Activated CD4-positive, alpha-beta memory T cell treated with anti-CD3 and anti-CD28 coated beads, Interleukin-2, amount 10 ng/mL, durations not matched to agents 7 days and 5 days (primary cell): ENCODE measurements around the gene LRP11. TPM values are rescaled to one million over a fixed set of nuclear protein-coding genes. Genes with fewer than 3 reads are reported as not detected.
"Not testable (repeated sequence)": the region's sequence is repeated elsewhere in the genome, so short reads cannot be mapped to it uniquely, and the experiment has no call there.

Source experiments
- CTCF ChIA-PET: fragments of 350-600 bp; sonication (Branson Sonifier 250); formaldehyde crosslinking; loops from one replicate; lab custom pipeline; 2021; ENCODE audit warnings: antibody characterized with exemption, inconsistent platforms; lab: Charles Lee
- POLR2A ChIA-PET: fragments of 350-600 bp; sonication (Branson Sonifier 250); formaldehyde crosslinking; loops from one replicate; lab custom pipeline; 2021; ENCODE audit warnings: antibody characterized with exemption; lab: Charles Lee
- DNase-seq: peaks from one replicate; pipeline ENCODE4 v3.0.0-alpha.2; 2020
- H3K27ac Mint-ChIP-seq: one replicate; pipeline ENCODE4 v1.8.0; 2021; ENCODE audit warnings: mild to moderate bottlenecking, mixed read lengths
- H3K27me3 Mint-ChIP-seq: one replicate; pipeline ENCODE4 v1.8.0; 2021; ENCODE audit warnings: mixed read lengths
- H3K36me3 Mint-ChIP-seq: one replicate; pipeline ENCODE4 v1.8.0; 2021; ENCODE audit warnings: low read depth, mixed read lengths
- H3K4me1 Mint-ChIP-seq: one replicate; pipeline ENCODE4 v1.8.0; 2021; ENCODE audit warnings: mixed read lengths
- H3K4me3 Mint-ChIP-seq: one replicate; pipeline ENCODE4 v1.8.0; 2021; ENCODE audit warnings: mild to moderate bottlenecking, mixed read lengths
- H3K9me3 Mint-ChIP-seq: one replicate; pipeline ENCODE4 v1.8.0; 2021; ENCODE audit warnings: mixed read lengths
- total RNA-seq, 2 experiments: library from RNA; stranded (reverse); gene quantifications; one replicate each; pipeline ENCODE4 v1.2.3, GENCODE V29; 2021

The LRP11 gene
- 1 to 10 TPM; 6.0 to 7.2 TPM for total RNA-seq

GRCh38 chr6:149863698-149864577 lies at the start of gene LRP11:
LRP11 (minus strand) TSS chr6:149864359; CDS start chr6:149864020, 339 bp downstream.
- H3K4me3 Mint-ChIP-seq = peak within 1 kb of the TSS; percentile 77

GRCh38 chr6:149913540-149914240 lies 49.5 kb upstream of the LRP11 start:
- no peaks in the 10 kb centered on the region for H3K36me3 Mint-ChIP-seq
- H3K9me3 Mint-ChIP-seq = peaks cover 3% of the 10 kb centered on the region
- CTCF ChIA-PET = no interaction called here
- POLR2A ChIA-PET = no interaction called here
- H3K27me3 Mint-ChIP-seq = peaks cover 27% of the 10 kb centered on the region
- H3K4me1 Mint-ChIP-seq = no peaks in the 10 kb centered on the region
- no peak overlapping the region for H3K4me3 Mint-ChIP-seq
- no peak overlapping the region for H3K27ac Mint-ChIP-seq
- no peak for DNase-seq

More at GRCh38 chr6:149863698-149864577, at the start of gene LRP11:
- H3K27ac Mint-ChIP-seq = no peak within 1 kb of the TSS
- ChIA-PET CTCF (interaction anchor here (0.8 to 1.9 kb wide), 3 partner anchors 23 to 28 kb away, joined by 3 to 9 read pairs (median 4); no protein-coding TSS in a partner anchor), POLR2A (interaction anchor here (1.4 kb wide), 1 partner anchor 114 kb away, joined by 3 read pairs; the partner anchor contains the start of gene PCMT1)
- peak; percentile 87 for DNase-seq
- no peaks in the 10 kb centered on the region for H3K36me3 Mint-ChIP-seq
- H3K9me3 Mint-ChIP-seq = no peaks in the 10 kb centered on the region
- H3K4me1 Mint-ChIP-seq = peaks cover 26% of the 10 kb centered on the region
- H3K27me3 Mint-ChIP-seq = peaks cover 6% of the 10 kb centered on the region

- no peaks in the 10 kb centered on the region for H3K4me1 Mint-ChIP-seq
- H3K27me3 Mint-ChIP-seq = peaks cover 27% of the 10 kb centered on the region
- ChIA-PET CTCF (no interaction called here), POLR2A (no interaction called here)
- DNase-seq = no peak
- H3K4me3 Mint-ChIP-seq = no peak overlapping the region
- H3K9me3 Mint-ChIP-seq = peaks cover 8% of the 10 kb centered on the region
- H3K27ac Mint-ChIP-seq = no peak overlapping the region
- H3K36me3 Mint-ChIP-seq = peaks cover 1% of the 10 kb centered on the region
These were observed 48.9 kb upstream of the LRP11 start for GRCh38 chr6:149913085-149913484.

- H3K4me3 Mint-ChIP-seq, POLR2A ChIA-PET, H3K4me1 Mint-ChIP-seq, H3K36me3 Mint-ChIP-seq, DNase-seq, H3K27ac Mint-ChIP-seq, CTCF ChIA-PET: not testable (repeated sequence)
- H3K9me3 Mint-ChIP-seq = peaks cover 11% of the 10 kb centered on the region
- peaks cover 29% of the 10 kb centered on the region for H3K27me3 Mint-ChIP-seq
These were observed 48.5 kb upstream of the LRP11 start for GRCh38 chr6:149912680-149913079.

GRCh38 chr6:149910721-149911151 lies 46.6 kb upstream of the LRP11 start:
- Mint-ChIP-seq H3K27ac (no peak overlapping the region), H3K27me3 (peaks cover 32% of the 10 kb centered on the region), H3K4me1 (no peaks in the 10 kb centered on the region), H3K4me3 (no peak overlapping the region), H3K36me3 (peaks cover 2% of the 10 kb centered on the region), H3K9me3 (peaks cover 11% of the 10 kb centered on the region)
- CTCF ChIA-PET = no interaction called here
- POLR2A ChIA-PET = no interaction called here
- DNase-seq = no peak

GRCh38 chr6:149909701-149910470 lies 45.7 kb upstream of the LRP11 start:
- peaks cover 2% of the 10 kb centered on the region for H3K36me3 Mint-ChIP-seq
- H3K4me3 Mint-ChIP-seq = no peak overlapping the region
- no peak overlapping the region for H3K27ac Mint-ChIP-seq
- peaks cover 34% of the 10 kb centered on the region for H3K27me3 Mint-ChIP-seq
- H3K9me3 Mint-ChIP-seq = peaks cover 11% of the 10 kb centered on the region
- POLR2A ChIA-PET = no interaction called here
- CTCF ChIA-PET = no interaction called here
- DNase-seq = no peak
- no peaks in the 10 kb centered on the region for H3K4me1 Mint-ChIP-seq

GRCh38 chr6:149908480-149908879 lies 44.3 kb upstream of the LRP11 start:
- H3K4me3 Mint-ChIP-seq, H3K4me1 Mint-ChIP-seq, POLR2A ChIA-PET, DNase-seq, H3K36me3 Mint-ChIP-seq, CTCF ChIA-PET, H3K27ac Mint-ChIP-seq: not testable (repeated sequence)
- Mint-ChIP-seq H3K9me3 (peaks cover 11% of the 10 kb centered on the region), H3K27me3 (peaks cover 24% of the 10 kb centered on the region)

- Mint-ChIP-seq H3K27ac (no peak overlapping the region), H3K27me3 (peaks cover 14% of the 10 kb centered on the region), H3K4me3 (no peak overlapping the region), H3K36me3 (peaks cover 2% of the 10 kb centered on the region), H3K9me3 (peaks cover 11% of the 10 kb centered on the region), H3K4me1 (no peaks in the 10 kb centered on the region)
- CTCF ChIA-PET = no interaction called here
- POLR2A ChIA-PET = no interaction called here
- no peak for DNase-seq
These were observed 43.2 kb upstream of the LRP11 start for GRCh38 chr6:149907317-149907716.

- Mint-ChIP-seq H3K27ac (no peak overlapping the region), H3K36me3 (peaks cover 2% of the 10 kb centered on the region), H3K9me3 (peaks cover 11% of the 10 kb centered on the region), H3K4me3 (no peak overlapping the region), H3K27me3 (peaks cover 18% of the 10 kb centered on the region), H3K4me1 (no peaks in the 10 kb centered on the region)
- ChIA-PET POLR2A (no interaction called here), CTCF (interaction anchor here (0.6 kb wide), 1 partner anchor 74 kb away, joined by 5 read pairs; no protein-coding TSS in a partner anchor)
- no peak for DNase-seq
These were observed 42.2 kb upstream of the LRP11 start for GRCh38 chr6:149906405-149906804.

GRCh38 chr6:149905911-149906371 lies 41.8 kb upstream of the LRP11 start:
- no peak overlapping the region for H3K4me3 Mint-ChIP-seq
- H3K27ac Mint-ChIP-seq = no peak overlapping the region
- no peak for DNase-seq
- H3K9me3 Mint-ChIP-seq = peaks cover 11% of the 10 kb centered on the region
- H3K36me3 Mint-ChIP-seq = peaks cover 2% of the 10 kb centered on the region
- H3K27me3 Mint-ChIP-seq = peaks cover 18% of the 10 kb centered on the region
- no peaks in the 10 kb centered on the region for H3K4me1 Mint-ChIP-seq
- ChIA-PET POLR2A (interaction anchor here (1.2 kb wide), 1 partner anchor 9 kb away, joined by 4 read pairs; no protein-coding TSS in a partner anchor), CTCF (interaction anchor here (0.6 kb wide), 1 partner anchor 73 kb away, joined by 5 read pairs; no protein-coding TSS in a partner anchor)

- Mint-ChIP-seq H3K27me3 (peaks cover 17% of the 10 kb centered on the region), H3K4me1 (no peaks in the 10 kb centered on the region), H3K36me3 (peaks cover 2% of the 10 kb centered on the region), H3K4me3 (no peak overlapping the region), H3K27ac (no peak overlapping the region), H3K9me3 (peaks cover 11% of the 10 kb centered on the region)
- ChIA-PET CTCF (no interaction called here), POLR2A (interaction anchor here (1.2 kb wide), 1 partner anchor 9 kb away, joined by 4 read pairs; no protein-coding TSS in a partner anchor)
- peak; percentile 1 for DNase-seq
These were observed 41.3 kb upstream of the LRP11 start for GRCh38 chr6:149905371-149905910.
